GM21737 (cell line): ENCODE results near the gene SELE.

Source experiments
- ATAC-seq: cut with Tn5 transposase; IDR thresholded peaks from one replicate; pipeline ENCODE4 v1.9.1; 2021; ENCODE audit warnings: mild to moderate bottlenecking, moderate library complexity; ENCODE audit not compliant: unreplicated experiment

Gene SELE

GRCh38 chr1:169733924-169734323 is at the start of gene SELE:
Gene SELE (minus strand): TSS chr1:169734079. CDS start chr1:169733612, 467 bp downstream.
- ATAC-seq: no peak

GRCh38 chr1:169782596-169782995 is 48.7 kb upstream of the SELE start:
- no peak for ATAC-seq

GRCh38 chr1:169779970-169780369 is 46.1 kb upstream of the SELE start:
- ATAC-seq: no peak

GRCh38 chr1:169779150-169779549 is 45.3 kb upstream of the SELE start:
- no peak for ATAC-seq

- ATAC-seq: no peak
These were observed 42.6 kb upstream of the SELE start for GRCh38 chr1:169776440-169776839.

- no peak for ATAC-seq
These were observed 34.3 kb upstream of the SELE start for GRCh38 chr1:169768161-169768560.

GRCh38 chr1:169765580-169766331 is 31.9 kb upstream of the SELE start:
- ATAC-seq: no peak

GRCh38 chr1:169764919-169765318 is 31.0 kb upstream of the SELE start:
- no peak for ATAC-seq

GRCh38 chr1:169762699-169763098 is 28.8 kb upstream of the SELE start:
- ATAC-seq: no peak

GRCh38 chr1:169759038-169759437 is 25.2 kb upstream of the SELE start:
- no peak for ATAC-seq

- no peak for ATAC-seq
These were observed 19.7 kb upstream of the SELE start for GRCh38 chr1:169753549-169753948.

- ATAC-seq: no peak
These were observed 16.2 kb upstream of the SELE start for GRCh38 chr1:169750041-169750440.

GRCh38 chr1:169746550-169746949 is 12.7 kb upstream of the SELE start:
- ATAC-seq: no peak

- ATAC-seq: no peak
These were observed 11.4 kb upstream of the SELE start for GRCh38 chr1:169745015-169745861.

GRCh38 chr1:169741666-169742394 is 8.0 kb upstream of the SELE start:
- ATAC-seq: no peak

- ATAC-seq: no peak
These were observed 6.1 kb upstream of the SELE start for GRCh38 chr1:169739980-169740379.

GRCh38 chr1:169731446-169731845 is 2.4 kb downstream of the SELE start:
- ATAC-seq: no peak

- ATAC-seq: no peak
These were observed 3.9 kb downstream of the SELE start for GRCh38 chr1:169729991-169730390.

GRCh38 chr1:169727307-169727706 is 6.6 kb downstream of the SELE start:
- ATAC-seq: no peak

GRCh38 chr1:169726851-169727250 is 7.0 kb downstream of the SELE start:
- ATAC-seq: no peak

- no peak for ATAC-seq
These were observed 7.9 kb downstream of the SELE start for GRCh38 chr1:169725930-169726329.
